ENCODE data around the gene GLDC.

DNA sequence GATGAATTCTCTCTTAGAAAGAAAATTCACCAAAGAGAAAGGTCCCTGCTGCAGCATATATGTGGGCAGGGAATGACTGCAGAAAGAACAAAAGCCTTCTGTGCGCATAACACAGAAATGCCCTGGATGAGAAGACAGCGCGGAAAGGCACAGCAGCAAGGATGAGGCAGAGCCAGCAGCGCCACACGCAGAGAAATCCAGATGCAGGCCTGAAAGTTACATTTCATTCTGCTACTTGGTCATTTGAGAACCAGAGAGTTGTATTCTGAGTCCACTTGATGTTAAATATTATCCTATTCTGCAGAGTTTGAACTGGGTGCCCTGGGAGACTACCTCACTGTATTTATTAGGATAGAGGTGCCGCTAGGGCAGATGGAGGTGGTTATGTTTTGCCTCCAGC, 68.5 kb downstream of the GLDC start:
- no peak for TF ChIP-seq POLR2AphosphoS5 (IDR thresholded peaks at IDR 0.05; ENCODE audit: borderline replicate concordance, low read depth, low read length)
- no peak for TF ChIP-seq EZH2 (IDR thresholded peaks at IDR 0.05)
- TF ChIP-seq FOXP2 (optimal IDR thresholded peaks at IDR 0.05; ENCODE audit: control extremely low read depth, extremely low read length, insufficient read depth), result no peak
